Fibroblast of villous mesenchyme (primary cell): ENCODE data around the gene SYNCRIP. TPM values are rescaled to one million over a fixed set of nuclear protein-coding genes. Genes with fewer than 3 reads are reported as not detected.
"Not testable (repeated sequence)": the region's sequence is repeated elsewhere in the genome, so short reads cannot be mapped to it uniquely, and the experiment has no call there.

Experiments used
- DNase-seq: peaks from one replicate; pipeline ENCODE4 v3.0.0-alpha.2; 2010; ENCODE audit warnings: low read depth
- H3K4me3 ChIP-seq: 2 replicates; pipeline ENCODE4 v1.5.1; 2011; ENCODE audit warnings: low read depth, mild to moderate bottlenecking, low read length
- total RNA-seq: library from RNA; depleted of rRNA; stranded (reverse); fragments of >200 nt; gene quantifications from 2 replicates; pipeline ENCODE4 v1.2.3, GENCODE V29; 2012
- TF ChIP-seq, protein P1 (sequence below): IDR thresholded peaks from 2 replicates; pipeline ENCODE4 v1.5.1; 2012; ENCODE audit warnings: low read depth, mild to moderate bottlenecking, low read length; ENCODE audit not compliant: insufficient read depth

The SYNCRIP gene
- total RNA-seq, 1 donor = 68.7 TPM

- DNase-seq = peak; percentile 28
- TF ChIP-seq, protein P1, sequence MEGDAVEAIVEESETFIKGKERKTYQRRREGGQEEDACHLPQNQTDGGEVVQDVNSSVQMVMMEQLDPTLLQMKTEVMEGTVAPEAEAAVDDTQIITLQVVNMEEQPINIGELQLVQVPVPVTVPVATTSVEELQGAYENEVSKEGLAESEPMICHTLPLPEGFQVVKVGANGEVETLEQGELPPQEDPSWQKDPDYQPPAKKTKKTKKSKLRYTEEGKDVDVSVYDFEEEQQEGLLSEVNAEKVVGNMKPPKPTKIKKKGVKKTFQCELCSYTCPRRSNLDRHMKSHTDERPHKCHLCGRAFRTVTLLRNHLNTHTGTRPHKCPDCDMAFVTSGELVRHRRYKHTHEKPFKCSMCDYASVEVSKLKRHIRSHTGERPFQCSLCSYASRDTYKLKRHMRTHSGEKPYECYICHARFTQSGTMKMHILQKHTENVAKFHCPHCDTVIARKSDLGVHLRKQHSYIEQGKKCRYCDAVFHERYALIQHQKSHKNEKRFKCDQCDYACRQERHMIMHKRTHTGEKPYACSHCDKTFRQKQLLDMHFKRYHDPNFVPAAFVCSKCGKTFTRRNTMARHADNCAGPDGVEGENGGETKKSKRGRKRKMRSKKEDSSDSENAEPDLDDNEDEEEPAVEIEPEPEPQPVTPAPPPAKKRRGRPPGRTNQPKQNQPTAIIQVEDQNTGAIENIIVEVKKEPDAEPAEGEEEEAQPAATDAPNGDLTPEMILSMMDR = no peak
- H3K4me3 ChIP-seq = peak overlapping the region; percentile 82
Measured at GRCh38 chr6:85594197-85594930, 48.3 kb downstream of the SYNCRIP start.

GRCh38 chr6:85593438-85594196 lies 49.1 kb downstream of the SYNCRIP start, which contains the start of gene SNX14:
TSS of gene SNX14 (minus strand) at chr6:85593858. CDS start at chr6:85593718, 140 bp downstream.
- H3K4me3 ChIP-seq = peak within 1 kb of the TSS; percentile 82
- DNase-seq = peak; percentile 96
- TF ChIP-seq, protein P1 = no peak

DNA sequence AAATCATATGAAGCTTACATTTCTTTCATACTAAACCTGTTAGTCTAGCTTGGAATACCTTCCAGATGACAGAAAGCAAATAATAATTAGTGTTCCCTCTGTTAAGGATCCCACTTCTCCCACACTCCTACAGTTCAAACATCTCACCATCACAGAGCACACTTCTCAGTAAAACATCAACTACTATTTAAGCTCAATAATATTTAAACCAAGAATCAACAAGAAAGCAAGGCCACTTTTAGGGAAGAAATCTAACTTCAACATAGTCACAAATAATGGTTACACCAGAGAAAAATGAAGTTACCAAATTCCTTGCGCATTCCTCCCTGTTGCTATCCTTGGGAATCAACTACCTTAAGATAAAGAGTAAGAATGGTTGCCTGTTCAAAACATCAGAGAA lies 50.7 kb downstream of the SYNCRIP start:
- H3K4me3 ChIP-seq = peak overlapping the region; percentile 82
- no peak for DNase-seq
- TF ChIP-seq, protein P1 = no peak

- DNase-seq = no peak
- no peak overlapping the region for H3K4me3 ChIP-seq
Measured at GRCh38 chr6:85591207-85591606, 51.5 kb downstream of the SYNCRIP start.

GRCh38 chr6:85585741-85586140 lies 56.9 kb downstream of the SYNCRIP start:
- TF ChIP-seq, protein P1 = no peak
- peak; percentile 37 for DNase-seq

More at GRCh38 chr6:85591207-85591606, 51.5 kb downstream of the SYNCRIP start:
- TF ChIP-seq, protein P1 = no peak

DNA sequence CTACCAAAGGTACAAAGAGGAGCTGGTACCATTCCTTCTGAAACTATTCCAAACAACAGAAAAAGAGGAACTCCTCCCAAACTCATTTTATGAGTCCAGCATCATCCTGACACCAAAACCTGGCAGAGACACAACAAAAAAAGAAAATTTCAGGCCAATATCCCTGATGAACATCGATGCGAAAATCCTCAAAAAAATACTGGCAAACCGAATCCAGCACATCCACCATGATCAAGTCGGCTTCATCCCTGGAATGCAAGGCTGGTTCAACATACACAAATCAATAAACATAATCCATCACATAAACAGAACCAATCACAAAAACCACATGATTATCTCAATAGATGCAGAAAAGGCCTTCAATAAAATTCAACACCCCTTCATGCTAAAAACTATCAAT lies 59.9 kb downstream of the SYNCRIP start:
- DNase-seq, H3K4me3 ChIP-seq: not testable (repeated sequence)

More at GRCh38 chr6:85585741-85586140, 56.9 kb downstream of the SYNCRIP start:
- H3K4me3 ChIP-seq = no peak overlapping the region

DNA sequence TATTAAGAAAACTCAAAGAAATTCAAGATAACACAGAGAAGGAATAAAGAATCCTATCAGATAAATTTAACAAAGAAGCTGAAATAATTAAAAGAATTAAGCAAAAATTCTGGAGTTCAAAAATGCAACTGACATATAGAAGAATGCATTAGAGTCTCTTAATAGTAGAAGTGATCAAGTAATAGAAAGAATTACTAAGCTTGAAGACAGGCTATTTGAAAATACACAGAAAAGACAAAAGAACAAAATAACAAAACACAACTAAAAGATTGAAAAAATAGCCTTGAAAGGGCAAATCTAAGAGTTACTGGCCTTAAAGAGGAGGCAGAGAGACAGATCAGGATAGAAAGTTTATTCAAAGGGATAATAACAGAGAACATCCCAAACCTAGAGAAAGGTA lies 61.1 kb downstream of the SYNCRIP start:
- H3K4me3 ChIP-seq = no peak overlapping the region
- TF ChIP-seq, protein P1 = no peak
- no peak for DNase-seq
